GM21367 (cell line): ENCODE results near the gene XPO1.
"Not testable (repeated sequence)": the region's sequence is repeated elsewhere in the genome, so short reads cannot be mapped to it uniquely, and the experiment has no call there.

ENCODE experiments used
- ATAC-seq: cut with Tn5 transposase; IDR thresholded peaks from one replicate; pipeline ENCODE4 v1.9.1; 2021; ENCODE audit not compliant: unreplicated experiment

Gene XPO1

GRCh38 chr2:61538200-61538919 lies at the start of gene XPO1:
Gene XPO1, minus strand, starts transcription at chr2:61538356. Its CDS starts 4,459 bp downstream, at chr2:61533897.
- peak; percentile 70 for ATAC-seq

- not testable (repeated sequence) for ATAC-seq
Observed at GRCh38 chr2:61586928-61587327, 48.8 kb upstream of the XPO1 start.

- ATAC-seq, result no peak
Observed at GRCh38 chr2:61585383-61585782, 47.2 kb upstream of the XPO1 start.

- ATAC-seq, result not testable (repeated sequence)
Observed at GRCh38 chr2:61584368-61584767, 46.2 kb upstream of the XPO1 start.

GRCh38 chr2:61582165-61582564 lies 44.0 kb upstream of the XPO1 start:
- no peak for ATAC-seq

GRCh38 chr2:61581716-61582115 lies 43.6 kb upstream of the XPO1 start:
- no peak for ATAC-seq

GRCh38 chr2:61575447-61575859 lies 37.3 kb upstream of the XPO1 start:
- ATAC-seq, result no peak

- no peak for ATAC-seq
Observed at GRCh38 chr2:61566566-61566965, 28.4 kb upstream of the XPO1 start.

GRCh38 chr2:61562615-61563014 lies 24.5 kb upstream of the XPO1 start:
- ATAC-seq, result no peak

GRCh38 chr2:61558160-61558559 lies 20.0 kb upstream of the XPO1 start:
- no peak for ATAC-seq

GRCh38 chr2:61557381-61557780 lies 19.2 kb upstream of the XPO1 start:
- no peak for ATAC-seq

- no peak for ATAC-seq
Observed at GRCh38 chr2:61554604-61555003, 16.4 kb upstream of the XPO1 start.

GRCh38 chr2:61550375-61551209 lies 12.4 kb upstream of the XPO1 start:
- ATAC-seq, result no peak

GRCh38 chr2:61549546-61549945 lies 11.4 kb upstream of the XPO1 start:
- ATAC-seq, result no peak

- ATAC-seq, result no peak
Observed at GRCh38 chr2:61543062-61543461, 4.9 kb upstream of the XPO1 start.

GRCh38 chr2:61540167-61540566 lies 2.0 kb upstream of the XPO1 start:
- ATAC-seq, result not testable (repeated sequence)

- ATAC-seq, result no peak
Observed at GRCh38 chr2:61538920-61539520, 864 bp upstream of the XPO1 start.

- ATAC-seq, result no peak
Observed at GRCh38 chr2:61537950-61538199, 281 bp downstream of the XPO1 start.

GRCh38 chr2:61537277-61537949 lies 743 bp downstream of the XPO1 start:
- ATAC-seq, result no peak

GRCh38 chr2:61536572-61537276 lies 1.4 kb downstream of the XPO1 start:
- peak; percentile 47 for ATAC-seq

GRCh38 chr2:61536180-61536571 lies 2.0 kb downstream of the XPO1 start:
- no peak for ATAC-seq
